ENCODE results near the gene SYT6. TPM values are rescaled to one million over a fixed set of nuclear protein-coding genes. Genes with fewer than 3 reads are reported as not detected.

SYT6 gene
- total RNA-seq, 1 donor from 2014 or later: not detected

DNA sequence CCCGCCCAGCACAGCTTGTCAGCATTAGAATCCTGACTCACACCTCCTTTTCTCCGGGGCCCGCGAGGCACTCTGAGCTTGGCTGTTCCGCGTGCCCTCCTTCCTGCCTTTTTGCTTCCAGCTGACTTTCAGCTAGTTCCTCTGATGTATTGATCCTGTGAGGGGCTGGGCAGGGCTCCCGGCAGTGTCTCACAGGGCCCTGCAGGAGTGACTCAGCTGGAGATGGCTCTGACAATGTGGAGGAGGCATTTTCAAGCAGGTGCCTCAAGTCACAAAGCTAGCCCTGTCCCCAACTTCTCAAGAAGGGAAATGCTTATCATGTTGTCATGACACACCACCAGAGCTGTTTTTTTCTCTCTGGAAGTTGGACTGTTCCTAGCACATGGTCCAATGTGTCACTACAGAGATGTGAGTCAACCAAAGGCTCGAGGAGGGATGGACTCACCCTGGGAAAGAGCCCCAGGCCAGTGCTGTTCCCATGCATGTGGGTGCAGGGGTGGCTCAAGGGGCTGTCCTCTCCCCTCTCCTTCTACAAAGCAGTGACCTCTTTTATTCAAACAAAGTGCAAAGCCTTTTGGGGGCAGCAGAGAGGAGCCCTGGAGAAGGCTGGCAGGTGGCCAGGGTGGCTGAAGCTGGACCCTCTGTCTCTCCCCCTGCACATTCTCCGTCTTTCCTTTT is 30.6 kb downstream of the SYT6 start:
- no peak for DNase-seq (ENCODE audit: extremely low read depth, low read depth, low spot score)

- DNase-seq (ENCODE audit: extremely low read depth, low read depth, low spot score): no peak
Observed at GRCh38 chr1:114118351-114118990, 35.2 kb downstream of the SYT6 start.

DNA sequence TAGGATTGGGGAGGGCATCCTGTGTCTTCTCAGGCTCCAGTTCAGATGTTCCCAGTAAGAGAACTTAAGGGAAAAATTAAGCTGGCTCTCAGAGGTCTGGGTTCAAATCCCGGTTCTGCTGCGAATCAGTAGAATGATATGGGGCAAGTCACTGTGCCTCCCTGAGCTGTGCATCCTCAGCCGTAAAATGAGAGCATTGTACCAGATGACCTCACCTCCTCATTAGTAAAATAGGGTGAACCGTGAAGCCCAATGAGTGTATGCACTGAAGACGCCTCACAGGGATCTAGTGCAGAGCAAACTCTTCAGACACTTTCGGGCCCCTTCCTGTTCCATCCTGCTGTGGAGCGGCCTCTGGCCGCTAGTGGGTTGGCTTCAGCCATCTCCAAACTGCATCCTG is 36.0 kb downstream of the SYT6 start:
- no peak for DNase-seq (ENCODE audit: extremely low read depth, low read depth, low spot score)

DNA sequence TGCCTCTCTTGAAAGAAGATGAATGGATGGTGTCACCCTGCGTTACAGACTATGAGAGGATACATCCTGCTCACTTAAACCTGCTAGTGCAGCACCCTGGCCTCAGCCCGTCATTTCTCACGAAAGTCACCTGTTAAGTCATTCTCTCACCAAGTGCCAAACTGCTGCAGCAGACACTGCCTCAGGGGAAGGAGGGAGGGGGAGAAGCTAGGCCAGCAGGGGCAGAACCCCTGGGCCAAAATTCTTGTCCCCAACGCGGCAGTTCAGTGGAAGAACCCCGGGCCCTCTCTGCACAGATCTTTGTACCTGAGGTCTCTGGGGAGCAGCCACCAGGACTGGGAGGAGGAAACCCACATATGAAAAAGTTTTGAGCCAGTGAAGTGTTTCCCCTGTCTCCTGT is 37.6 kb downstream of the SYT6 start:
- no peak for DNase-seq (ENCODE audit: extremely low read depth, low read depth, low spot score)

GRCh38 chr1:114114185-114115094 is 39.2 kb downstream of the SYT6 start:
- no peak for DNase-seq (ENCODE audit: extremely low read depth, low read depth, low spot score)

GRCh38 chr1:114113411-114114184 is 40.1 kb downstream of the SYT6 start:
- DNase-seq (ENCODE audit: extremely low read depth, low read depth, low spot score): no peak

DNA sequence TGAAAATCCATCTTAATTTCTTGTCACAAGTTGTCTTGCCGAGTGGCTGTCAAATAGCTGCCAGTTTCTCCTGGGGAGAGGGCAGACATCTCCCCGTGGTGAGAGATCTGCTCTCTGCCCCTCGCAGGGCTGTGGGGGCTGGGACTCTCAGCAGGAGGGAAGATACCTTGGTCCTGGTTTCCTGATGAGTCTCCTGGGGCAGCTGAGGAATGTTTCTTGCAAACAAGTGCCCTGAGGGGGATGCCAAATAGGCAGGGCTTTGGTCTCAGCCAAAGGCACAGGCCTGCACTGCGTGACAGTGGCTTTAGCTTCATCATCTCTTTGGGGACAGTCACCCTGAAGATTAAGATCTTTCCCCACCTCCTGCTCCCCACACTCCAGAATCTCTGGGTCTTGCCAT is 40.9 kb downstream of the SYT6 start:
- no peak for DNase-seq (ENCODE audit: extremely low read depth, low read depth, low spot score)

DNA sequence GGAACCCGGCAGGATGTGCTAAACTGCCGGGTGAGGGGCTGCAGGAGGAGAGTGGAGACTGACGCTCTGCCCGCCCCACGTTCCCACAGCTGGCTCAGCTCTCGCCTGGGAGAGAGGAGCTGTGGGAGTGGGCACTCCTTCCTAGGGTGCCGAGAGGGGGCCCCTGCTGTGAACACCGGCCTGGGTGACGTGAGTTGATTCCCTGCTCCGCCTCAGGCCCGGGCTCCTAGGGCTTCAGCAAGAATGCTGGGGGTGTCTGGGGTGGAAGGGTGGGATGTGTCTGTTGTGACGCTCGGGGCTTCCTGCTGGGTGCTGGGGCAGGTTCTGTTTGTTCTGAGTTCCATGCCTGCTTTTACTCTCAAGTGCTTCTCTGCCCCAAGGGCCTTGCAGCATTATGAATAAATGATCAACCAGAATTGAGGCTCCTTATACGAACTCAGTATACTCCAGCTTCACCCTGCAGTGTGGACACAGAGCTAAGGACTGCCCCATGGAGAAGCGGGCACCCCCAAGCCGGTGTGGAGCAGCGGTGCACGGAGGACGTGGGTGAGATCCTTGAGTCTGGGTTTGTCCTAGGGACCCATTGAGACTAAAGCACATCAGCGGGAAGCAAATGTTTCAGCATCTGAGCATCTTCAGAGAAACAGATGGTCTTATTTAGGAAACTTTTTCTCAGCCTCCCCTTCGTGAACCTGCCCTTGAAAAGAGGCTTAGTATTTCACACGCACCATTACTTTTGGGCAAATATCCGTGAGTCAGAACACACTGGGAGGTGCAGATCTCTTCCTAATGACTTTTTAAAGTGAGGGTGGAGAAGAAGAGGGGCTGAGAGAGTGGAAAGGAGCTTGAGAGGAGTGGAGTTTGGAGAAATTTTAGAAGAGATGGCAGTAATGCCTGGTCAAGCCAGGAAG is 41.7 kb downstream of the SYT6 start:
- no peak for DNase-seq (ENCODE audit: extremely low read depth, low read depth, low spot score)

- no peak for DNase-seq (ENCODE audit: extremely low read depth, low read depth, low spot score)
Observed at GRCh38 chr1:114109981-114110380, 43.7 kb downstream of the SYT6 start.

GRCh38 chr1:114108751-114109255 is 44.9 kb downstream of the SYT6 start:
- no peak for DNase-seq (ENCODE audit: extremely low read depth, low read depth, low spot score)

- DNase-seq (ENCODE audit: extremely low read depth, low read depth, low spot score): no peak
Observed at GRCh38 chr1:114107474-114108435, 45.9 kb downstream of the SYT6 start.

DNA sequence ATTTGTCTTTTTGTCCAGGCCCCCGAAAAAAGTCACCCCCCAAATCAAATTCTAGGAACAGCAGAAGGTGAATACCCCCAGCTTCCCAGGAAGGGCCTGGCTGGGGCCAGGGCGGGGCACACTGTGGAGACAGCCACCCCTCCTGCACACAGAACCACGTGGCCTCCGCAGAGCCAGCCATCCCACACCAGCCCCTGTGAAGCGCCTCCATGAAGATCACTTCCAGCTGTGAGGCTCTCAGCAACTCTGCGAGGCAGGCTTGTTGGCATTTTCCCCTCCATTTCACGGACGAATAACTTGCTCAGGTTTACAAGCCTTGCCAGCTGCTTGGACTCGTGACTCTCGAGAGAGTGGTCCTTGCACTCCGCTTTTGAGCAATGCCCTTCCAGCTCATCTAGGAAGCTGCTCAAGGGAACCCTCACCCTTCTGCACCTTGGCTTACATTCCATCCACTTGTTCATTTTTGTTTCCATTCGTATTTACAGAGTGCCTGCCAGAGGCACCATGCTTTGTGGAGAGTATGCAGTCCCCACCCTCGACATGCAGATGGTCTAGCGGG is 48.2 kb downstream of the SYT6 start:
- DNase-seq (ENCODE audit: extremely low read depth, low read depth, low spot score): no peak

GRCh38 chr1:114104949-114105348 is 48.7 kb downstream of the SYT6 start:
- no peak for DNase-seq (ENCODE audit: extremely low read depth, low read depth, low spot score)

- DNase-seq (ENCODE audit: extremely low read depth, low read depth, low spot score): no peak
Observed at GRCh38 chr1:114103992-114104391, 49.7 kb downstream of the SYT6 start.

DNA sequence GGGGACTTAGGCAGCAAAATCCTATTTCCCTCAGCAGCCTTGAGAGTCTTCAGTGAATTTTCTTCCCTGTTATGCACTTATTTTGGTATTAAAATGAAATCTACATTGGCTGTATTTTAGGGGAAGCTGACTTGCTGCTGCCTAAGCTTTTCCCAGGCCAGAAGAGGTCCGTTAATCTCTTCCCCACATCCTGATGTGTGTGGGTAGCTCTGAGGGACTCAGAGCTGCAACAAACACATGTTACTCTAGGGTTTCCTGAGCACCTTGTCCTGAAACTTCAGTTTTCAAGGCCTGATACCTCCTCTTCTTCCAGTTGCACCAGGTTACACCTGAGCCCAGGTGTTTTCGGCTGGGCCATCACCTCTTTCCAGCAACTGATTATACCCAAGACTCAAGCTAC is 51.5 kb downstream of the SYT6 start:
- DNase-seq (ENCODE audit: extremely low read depth, low read depth, low spot score): no peak

DNA sequence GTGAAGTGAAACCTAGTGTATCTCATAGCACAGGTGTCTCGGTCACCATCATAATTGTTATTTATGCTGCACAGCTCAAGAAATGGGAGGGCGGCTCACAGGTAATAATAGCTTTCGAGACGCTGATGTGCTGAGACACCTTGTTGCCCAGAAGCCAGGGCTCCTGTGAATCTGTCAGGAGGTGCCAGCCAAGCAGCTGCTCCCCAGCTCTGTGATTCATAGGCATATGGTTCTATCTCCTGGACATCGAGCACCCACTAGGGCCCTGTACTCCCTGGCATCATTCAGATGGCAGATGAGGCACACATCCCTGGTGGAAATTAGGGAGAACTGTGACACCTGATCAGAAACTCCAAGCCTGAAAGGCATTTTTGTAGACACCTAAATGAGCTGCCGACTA is 53.5 kb downstream of the SYT6 start:
- no peak for DNase-seq (ENCODE audit: extremely low read depth, low read depth, low spot score)

GRCh38 chr1:114099268-114099667 is 54.4 kb downstream of the SYT6 start:
- DNase-seq (ENCODE audit: extremely low read depth, low read depth, low spot score): no peak

DNA sequence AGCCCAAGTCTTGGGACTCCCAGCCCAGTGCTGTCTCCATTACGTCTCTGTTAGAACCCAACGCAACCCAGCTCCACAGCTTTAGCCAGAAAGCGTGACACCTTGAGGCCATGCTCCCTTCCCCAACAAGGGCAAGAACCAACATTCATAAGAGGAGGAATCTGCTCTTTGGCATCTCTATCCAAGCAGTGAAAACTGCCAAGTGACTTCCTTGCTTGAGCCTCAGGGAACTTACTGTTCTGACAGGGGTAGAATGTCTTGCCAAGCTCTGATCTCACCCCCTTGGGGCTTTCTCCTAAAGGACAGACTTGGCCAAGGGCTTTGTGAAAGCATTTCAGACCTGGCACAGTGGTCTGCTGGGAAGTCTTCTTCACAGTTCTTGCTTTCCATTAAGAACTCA is 56.6 kb downstream of the SYT6 start:
- no peak for DNase-seq (ENCODE audit: extremely low read depth, low read depth, low spot score)
